GM19043 (cell line): Measurements from ENCODE around the gene IRX6.

Experiments
- ATAC-seq: cut with Tn5 transposase; IDR thresholded peaks from one replicate; pipeline ENCODE4 v1.9.1; 2021; ENCODE audit warnings: low read depth; ENCODE audit not compliant: unreplicated experiment

The IRX6 gene

DNA sequence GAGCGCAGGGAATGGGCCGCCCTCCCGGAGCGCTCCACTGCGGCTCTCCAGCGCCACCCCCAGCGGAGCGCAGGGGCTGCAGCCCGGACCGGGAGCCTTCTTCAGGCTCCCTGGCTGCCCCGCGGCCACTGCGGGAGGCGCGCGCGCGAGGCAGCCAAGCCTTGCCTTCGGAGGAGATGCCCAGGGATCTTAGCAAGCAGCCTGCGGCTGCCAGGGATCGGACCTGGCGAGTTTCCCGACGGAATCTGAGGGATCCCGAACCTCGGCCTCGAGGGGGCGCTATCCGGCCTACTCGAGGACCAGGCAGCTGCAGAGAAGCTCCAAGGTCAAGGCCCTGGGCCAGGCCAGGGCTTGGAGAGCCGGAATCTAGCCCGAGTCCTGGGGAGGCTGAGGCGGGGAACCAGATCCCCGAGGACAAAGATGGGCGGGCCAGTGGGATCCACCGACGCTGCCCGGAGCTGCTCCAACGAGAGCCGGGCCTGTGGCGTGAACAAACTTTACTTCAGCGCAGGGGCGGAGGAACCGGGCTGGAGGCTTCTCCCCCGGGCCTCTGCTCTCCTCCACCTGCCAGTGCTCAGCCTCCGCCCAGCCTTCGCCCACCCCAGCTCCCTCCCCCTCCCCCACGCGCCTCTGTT, at the start of gene IRX6:
Gene IRX6 (plus strand): TSS at position 567 of the 635 bp plus-strand sequence. CDS start 889 bp downstream, outside the sequence.
- no peak for ATAC-seq

DNA sequence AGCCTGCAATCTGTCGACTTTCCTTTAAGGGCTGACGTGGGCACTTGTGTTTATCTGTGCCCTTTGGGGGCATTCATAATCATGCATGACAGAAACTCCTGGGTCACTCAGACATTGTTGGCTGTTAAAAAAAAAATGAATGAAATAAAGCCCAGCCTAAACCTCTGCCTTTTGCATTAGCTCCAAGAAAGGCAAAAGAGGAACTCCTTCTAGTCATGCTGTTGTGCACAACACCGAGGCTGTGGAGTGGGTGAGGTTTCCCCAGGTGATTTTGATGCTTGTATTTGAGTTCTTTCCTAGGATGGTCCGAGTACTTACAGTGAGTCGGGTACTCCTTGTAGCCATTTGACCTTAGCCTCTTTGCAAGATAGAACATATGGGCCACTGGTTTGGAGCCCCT, 49.6 kb upstream of the IRX6 start:
- ATAC-seq = no peak

GRCh38 chr16:55275167-55275566, 48.8 kb upstream of the IRX6 start:
- no peak for ATAC-seq

- ATAC-seq = no peak
These were observed 48.1 kb upstream of the IRX6 start for GRCh38 chr16:55275869-55276268.

DNA sequence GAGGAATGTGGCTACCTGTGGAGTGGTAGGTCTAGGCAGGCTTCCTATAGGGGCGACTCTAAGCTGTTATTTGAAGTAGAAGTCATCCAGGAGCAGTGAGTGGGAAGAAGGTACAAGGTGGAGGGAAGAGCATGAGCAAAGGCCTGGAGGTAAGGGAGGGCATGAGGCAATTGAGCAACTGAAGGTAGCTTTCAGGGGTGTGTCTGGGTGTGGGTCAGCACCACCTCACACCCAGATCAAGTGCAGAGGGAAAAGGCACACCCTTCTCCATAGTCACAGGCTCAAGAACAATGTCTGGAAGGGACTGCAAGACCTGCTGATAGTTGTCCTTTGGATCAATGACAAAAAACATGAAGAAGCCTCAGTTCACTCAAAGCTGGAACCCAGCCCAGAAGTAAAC, 46.5 kb upstream of the IRX6 start:
- no peak for ATAC-seq

GRCh38 chr16:55279598-55279997, 44.4 kb upstream of the IRX6 start:
- ATAC-seq = no peak

- no peak for ATAC-seq
These were observed 43.4 kb upstream of the IRX6 start for GRCh38 chr16:55280587-55280986.

DNA sequence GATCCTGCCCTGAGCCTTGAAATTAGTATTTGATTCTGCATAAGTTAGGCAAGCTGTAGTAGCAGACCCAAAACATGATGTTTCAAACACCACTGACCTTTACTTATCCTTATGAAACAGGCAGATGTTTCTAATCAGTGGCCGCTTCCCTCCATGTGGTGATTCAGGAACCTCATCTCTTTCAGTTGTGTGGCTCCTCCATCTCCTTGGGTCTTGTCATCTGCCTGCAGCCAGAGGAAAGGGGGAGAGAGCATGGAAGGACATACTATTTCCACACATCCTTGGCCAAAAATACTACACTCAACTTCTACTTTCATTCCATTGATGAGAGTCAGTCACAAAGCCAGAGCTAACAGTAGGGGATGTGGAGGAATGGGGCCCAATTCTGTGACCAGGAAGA, 41.6 kb upstream of the IRX6 start:
- no peak for ATAC-seq

DNA sequence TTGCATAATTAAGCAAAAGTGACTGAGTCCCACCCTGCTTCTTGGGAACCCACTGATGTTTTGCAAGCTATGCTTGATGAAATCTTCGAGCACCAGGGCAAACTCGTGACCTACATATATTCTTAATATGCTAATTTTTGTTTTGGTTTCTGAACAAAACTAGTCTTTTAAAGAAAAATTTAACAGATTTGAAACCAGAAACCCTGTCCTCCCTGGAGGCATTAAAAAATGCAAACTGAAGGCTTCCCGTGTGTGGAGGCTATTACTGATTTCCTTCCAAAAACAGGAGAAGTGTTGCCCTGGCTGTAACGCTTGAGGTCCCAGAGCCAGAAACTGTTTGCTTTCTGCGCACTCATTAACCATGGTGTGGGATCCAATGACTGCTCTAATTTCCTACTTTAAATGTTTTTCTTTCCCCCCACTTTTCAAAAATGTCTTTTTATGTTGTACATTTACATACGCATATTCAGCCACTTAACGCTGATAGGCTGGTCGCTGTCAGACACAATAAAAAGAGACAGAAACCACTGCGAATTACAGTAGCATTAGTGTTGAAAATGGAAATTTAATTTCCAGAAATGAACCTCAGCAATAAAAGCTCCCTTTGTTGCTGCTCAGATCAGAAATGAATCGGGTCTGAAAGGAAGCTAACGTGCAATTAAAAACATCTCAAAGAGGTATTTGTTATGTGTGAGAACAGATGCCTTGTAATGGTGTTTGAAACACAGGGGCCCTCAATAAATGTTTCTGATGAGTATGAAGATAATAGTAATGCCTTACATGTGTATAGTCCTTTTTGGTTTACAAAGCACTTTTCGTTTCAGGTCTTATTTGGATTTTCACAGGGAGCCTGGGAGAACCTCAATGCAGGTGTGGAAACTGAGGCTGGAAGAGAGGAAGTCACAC, 39.9 kb upstream of the IRX6 start:
- no peak for ATAC-seq

GRCh38 chr16:55284718-55285099, 39.3 kb upstream of the IRX6 start:
- ATAC-seq = no peak

DNA sequence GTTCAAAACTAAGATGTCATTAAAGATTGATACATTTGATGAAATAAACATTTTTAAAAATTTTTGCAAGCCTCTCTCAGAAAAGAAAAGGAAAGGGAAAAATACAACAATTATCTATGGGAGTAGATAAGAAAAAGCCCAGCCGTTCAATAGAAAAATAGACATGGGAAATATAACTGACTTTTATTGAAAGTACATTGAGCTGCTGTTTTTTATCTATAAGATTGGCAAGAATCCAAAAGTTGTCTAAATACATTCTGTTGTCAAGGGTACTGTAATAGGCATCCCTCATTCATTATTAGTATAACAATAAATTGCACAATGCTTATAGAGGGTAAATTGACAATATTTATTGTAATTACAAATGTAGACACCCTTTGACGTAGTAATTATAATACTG, 38.4 kb upstream of the IRX6 start:
- ATAC-seq = no peak

GRCh38 chr16:55289353-55289752, 34.6 kb upstream of the IRX6 start:
- ATAC-seq = no peak

- no peak for ATAC-seq
These were observed 32.2 kb upstream of the IRX6 start for GRCh38 chr16:55291847-55292246.

GRCh38 chr16:55292491-55292890, 31.5 kb upstream of the IRX6 start:
- ATAC-seq = no peak

- no peak for ATAC-seq
These were observed 29.9 kb upstream of the IRX6 start for GRCh38 chr16:55294129-55294528.

- ATAC-seq = no peak
These were observed 29.1 kb upstream of the IRX6 start for GRCh38 chr16:55294931-55295342.

- ATAC-seq = no peak
These were observed 26.7 kb upstream of the IRX6 start for GRCh38 chr16:55297062-55297909.

DNA sequence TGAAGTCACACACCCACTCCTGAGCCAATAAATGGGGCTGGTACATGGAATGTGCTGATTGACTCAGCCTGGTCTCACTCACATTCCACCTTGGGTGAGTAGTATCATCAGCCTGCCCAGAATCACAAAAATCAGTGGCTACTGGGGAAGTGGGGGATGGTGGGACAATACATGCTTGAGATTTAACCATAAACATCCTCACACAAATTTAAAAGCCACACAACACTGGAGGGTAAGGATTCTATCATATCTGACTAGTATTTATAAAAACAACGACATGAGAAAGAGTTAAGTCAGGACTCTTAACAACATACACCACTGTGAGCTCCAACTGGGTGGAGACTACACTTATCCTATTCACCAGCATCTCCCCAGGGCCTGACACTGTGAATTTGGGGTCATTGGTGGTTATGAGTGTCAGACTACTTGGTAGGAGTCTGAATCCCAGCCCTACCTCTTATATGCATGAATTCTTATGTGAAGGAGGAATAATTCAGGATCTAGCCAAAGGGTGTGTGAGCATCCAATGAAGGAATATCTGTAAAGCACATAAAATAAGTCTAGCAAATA, 26.0 kb upstream of the IRX6 start:
- ATAC-seq = no peak

- no peak for ATAC-seq
These were observed 22.5 kb upstream of the IRX6 start for GRCh38 chr16:55301385-55302008.

DNA sequence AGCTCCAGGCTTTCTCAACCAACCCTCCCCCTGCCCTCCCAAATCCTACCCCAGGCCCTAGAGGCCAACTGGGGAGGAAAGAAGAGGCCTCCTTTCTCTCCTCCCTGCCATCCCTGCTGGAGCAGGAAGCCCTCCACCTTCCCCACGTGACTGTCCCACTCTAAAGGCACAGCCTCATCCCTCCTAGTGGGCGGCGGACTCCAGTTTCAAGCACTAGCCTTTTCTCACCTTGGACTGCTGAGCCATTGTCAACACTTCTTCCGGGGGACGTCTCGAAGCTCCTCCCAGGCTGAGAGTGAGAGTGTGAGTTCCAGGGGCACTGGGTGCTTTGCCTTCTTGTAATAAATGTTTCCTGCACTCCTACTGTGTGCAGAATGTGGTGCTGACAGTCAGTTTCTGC, 21.4 kb upstream of the IRX6 start:
- ATAC-seq = no peak
